C4-2B (cell line): Measurements from ENCODE around the gene ADARB2.

ENCODE experiments used
- CTCF ChIP-seq: fragments of 450-650 bp; conservative IDR thresholded peaks from 2 replicates; pipeline ENCODE4 v1.5.1; 2017; ENCODE audit warnings: mild to moderate bottlenecking
- ZFX ChIP-seq: fragments of 450-650 bp; IDR thresholded peaks from 2 replicates; pipeline ENCODE4 v1.6.1; 2017

GRCh38 chr10:1517684-1518083 lies 219.6 kb downstream of the ADARB2 start:
- TF ChIP-seq CTCF: no peak
- no peak for TF ChIP-seq ZFX
